ENCODE measurements around the gene CEACAM16.

Gene CEACAM16

GRCh38 chr19:44742330-44743061 lies 43.5 kb downstream of the CEACAM16 start:
- H3K4me3 ChIP-seq (ENCODE audit: low read depth, low read length): no peak overlapping the region
- DNase-seq (ENCODE audit: low read depth): no peak
- no peak for TF ChIP-seq CTCF (IDR thresholded peaks at IDR 0.05; ENCODE audit: low read depth, low read length, missing control alignments)

GRCh38 chr19:44744871-44745332 lies 46.0 kb downstream of the CEACAM16 start:
- H3K4me3 ChIP-seq (ENCODE audit: low read depth, low read length): no peak overlapping the region
- DNase-seq (ENCODE audit: low read depth): no peak
- TF ChIP-seq CTCF (IDR thresholded peaks at IDR 0.05; ENCODE audit: low read depth, low read length, missing control alignments): no peak

- no peak for TF ChIP-seq CTCF (IDR thresholded peaks at IDR 0.05; ENCODE audit: low read depth, low read length, missing control alignments)
- no peak for DNase-seq (ENCODE audit: low read depth)
- H3K4me3 ChIP-seq (ENCODE audit: low read depth, low read length): no peak overlapping the region
These were observed 46.4 kb downstream of the CEACAM16 start for GRCh38 chr19:44745341-44745831.

- H3K4me3 ChIP-seq (ENCODE audit: low read depth, low read length): no peak overlapping the region
- DNase-seq (ENCODE audit: low read depth): no peak
- TF ChIP-seq CTCF (IDR thresholded peaks at IDR 0.05; ENCODE audit: low read depth, low read length, missing control alignments): no peak
These were observed 47.1 kb downstream of the CEACAM16 start for GRCh38 chr19:44745887-44746600.

- H3K4me3 ChIP-seq (ENCODE audit: low read depth, low read length): no peak overlapping the region
- DNase-seq (ENCODE audit: low read depth): no peak
- no peak for TF ChIP-seq CTCF (IDR thresholded peaks at IDR 0.05; ENCODE audit: low read depth, low read length, missing control alignments)
These were observed 47.6 kb downstream of the CEACAM16 start for GRCh38 chr19:44746616-44746945.

- DNase-seq (ENCODE audit: low read depth): no peak
- H3K4me3 ChIP-seq (ENCODE audit: low read depth, low read length): peak overlapping the region; percentile 79
- TF ChIP-seq CTCF (IDR thresholded peaks at IDR 0.05; ENCODE audit: low read depth, low read length, missing control alignments): no peak
These were observed 48.2 kb downstream of the CEACAM16 start for GRCh38 chr19:44746946-44747738.

All from GM12864 (cell line).